KG1 (cell line): ENCODE measurements around the gene TBXA2R.
"Not testable (repeated sequence)": the region's sequence is repeated elsewhere in the genome, so short reads cannot be mapped to it uniquely, and the experiment has no call there.

Experiments
- DNase-seq: peaks from one replicate; lab custom pipeline; 2025; lab: John Stamatoyannopoulos, UW

Gene TBXA2R

GRCh38 chr19:3577723-3578344 is 28.8 kb downstream of the TBXA2R start:
- no peak for DNase-seq

GRCh38 chr19:3576696-3577443 is 29.8 kb downstream of the TBXA2R start:
- no peak for DNase-seq

- no peak for DNase-seq
These were observed 30.6 kb downstream of the TBXA2R start for GRCh38 chr19:3575949-3576673.

- no peak for DNase-seq
These were observed 31.4 kb downstream of the TBXA2R start for GRCh38 chr19:3575260-3575741.

- DNase-seq, result peak; percentile 58
These were observed 32.6 kb downstream of the TBXA2R start for GRCh38 chr19:3573858-3574637.

GRCh38 chr19:3573162-3573857 is 33.4 kb downstream of the TBXA2R start:
- DNase-seq, result no peak

- no peak for DNase-seq
These were observed 33.9 kb downstream of the TBXA2R start, which contains the start of gene HMG20B for GRCh38 chr19:3572855-3573161. Gene HMG20B (plus strand): TSS chr19:3572944. CDS start chr19:3573310, 366 bp downstream.

- DNase-seq, result peak; percentile 91
These were observed 34.4 kb downstream of the TBXA2R start for GRCh38 chr19:3572132-3572854.

GRCh38 chr19:3570606-3571011 is 36.1 kb downstream of the TBXA2R start:
- DNase-seq, result no peak

GRCh38 chr19:3570042-3570441 is 36.6 kb downstream of the TBXA2R start:
- DNase-seq, result not testable (repeated sequence)

- DNase-seq, result no peak
These were observed 41.5 kb downstream of the TBXA2R start for GRCh38 chr19:3565139-3565538.

- no peak for DNase-seq
These were observed 42.8 kb downstream of the TBXA2R start for GRCh38 chr19:3563709-3564524.

- DNase-seq, result peak; percentile 89
These were observed 49.0 kb downstream of the TBXA2R start, which contains the start of gene MFSD12 for GRCh38 chr19:3557461-3558248. Gene MFSD12 (minus strand): TSS chr19:3557586. CDS start chr19:3557403, 183 bp downstream.

GRCh38 chr19:3556978-3557460 is 49.7 kb downstream of the TBXA2R start:
- DNase-seq, result no peak

- DNase-seq, result no peak
These were observed 50.2 kb downstream of the TBXA2R start for GRCh38 chr19:3556423-3556977.

GRCh38 chr19:3555653-3556422 is 50.8 kb downstream of the TBXA2R start:
- DNase-seq, result no peak

- DNase-seq, result no peak
These were observed 52.2 kb downstream of the TBXA2R start for GRCh38 chr19:3554254-3555083.
